GM12891 (cell line): ENCODE results near the gene RIMS4. TPM values are rescaled to one million over a fixed set of nuclear protein-coding genes. Genes with fewer than 3 reads are reported as not detected.

ENCODE experiments used
- DNase-seq: peaks from one replicate; pipeline ENCODE4 v3.0.0; 2011; ENCODE audit warnings: low spot score; ENCODE audit not compliant: insufficient read length
- FAIRE-seq: peaks from 2 replicates; lab custom pipeline; 2011; peaks lifted over from hg19 to GRCh38; lab: Jason Lieb, UNC
- PAX5 ChIP-seq: IDR thresholded peaks from 2 replicates; pipeline ENCODE4 v1.6.1; 2011; ENCODE audit warnings: low read length, moderate library complexity, mild to moderate bottlenecking; ENCODE audit not compliant: insufficient read depth, severe bottlenecking
- POLR2A ChIP-seq: IDR thresholded peaks from 2 replicates; pipeline ENCODE4 v1.6.1; 2011; ENCODE audit warnings: low read depth, low read length, control low read depth
- POLR2AphosphoS5 ChIP-seq: IDR thresholded peaks from 2 replicates; pipeline ENCODE4 v1.6.1; 2011; ENCODE audit warnings: low read depth, low read length, control low read depth
- POU2F2 ChIP-seq: IDR thresholded peaks from 2 replicates; pipeline ENCODE4 v1.6.1; 2011; ENCODE audit warnings: low read depth, mild to moderate bottlenecking, control low read depth, low read length, moderate library complexity
- SPI1 ChIP-seq: IDR thresholded peaks from 2 replicates; pipeline ENCODE4 v1.6.1; 2011; ENCODE audit warnings: low read depth, low read length, control low read depth
- TAF1 ChIP-seq: IDR thresholded peaks from 2 replicates; pipeline ENCODE4 v1.6.1; 2011; ENCODE audit warnings: low read depth, low read length, control low read depth
- polyA plus RNA-seq: library from polyadenylated mRNA; unstranded; fragments of >200 nt; gene quantifications from one replicate; pipeline ENCODE4 v1.2.1, GENCODE V29; 2012; ENCODE audit warnings: low read depth, missing spikeins, inconsistent platforms; ENCODE audit not compliant: missing spikeins

Gene RIMS4
- polyA plus RNA-seq: not detected

DNA sequence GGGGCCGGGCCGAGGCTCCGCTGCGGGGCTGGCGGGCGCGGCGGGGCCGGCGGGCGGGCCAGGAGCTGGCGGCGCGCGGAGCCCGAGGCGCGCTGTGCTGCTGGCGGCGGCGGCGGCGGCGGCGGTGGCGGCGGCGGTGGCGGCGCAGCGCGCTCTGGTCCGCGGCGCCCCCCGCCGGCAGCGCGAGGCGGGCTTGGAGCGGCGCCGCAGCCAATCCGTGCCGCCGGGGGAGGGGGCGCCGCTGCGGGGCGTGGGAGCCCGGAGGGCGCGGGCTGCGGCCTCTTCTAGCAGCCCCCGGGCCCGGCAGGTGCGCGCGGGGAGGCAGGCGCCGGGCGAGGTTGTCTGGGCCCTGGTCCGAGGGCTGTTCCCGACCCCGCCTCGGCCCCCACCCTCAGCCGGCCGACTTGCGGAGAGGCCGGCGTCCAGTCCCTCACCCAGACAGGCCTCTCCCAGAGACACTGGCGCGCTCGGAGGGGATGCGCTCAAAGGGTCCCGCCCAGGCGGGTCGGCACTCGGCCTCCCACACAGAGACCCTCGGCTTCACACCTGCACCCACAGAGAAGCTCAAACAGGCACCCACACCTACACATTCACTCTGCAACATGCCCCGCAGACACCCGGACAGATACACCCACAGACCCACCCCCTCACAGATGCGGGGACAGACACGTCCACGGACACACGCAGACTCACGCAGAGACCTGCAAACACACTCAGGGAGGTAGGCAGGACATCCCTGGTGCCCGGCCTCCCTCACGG lies at the start of gene RIMS4:
Gene RIMS4 (minus strand): TSS at position 156 of the 759 bp plus-strand sequence. CDS start 275 bp downstream, outside the sequence.
- FAIRE-seq (no peak), DNase-seq (peak; percentile 46)
- TF ChIP-seq POLR2AphosphoS5 (no peak), TAF1 (no peak), POU2F2 (no peak), POLR2A (no peak), PAX5 (no peak), SPI1 (no peak)

DNA sequence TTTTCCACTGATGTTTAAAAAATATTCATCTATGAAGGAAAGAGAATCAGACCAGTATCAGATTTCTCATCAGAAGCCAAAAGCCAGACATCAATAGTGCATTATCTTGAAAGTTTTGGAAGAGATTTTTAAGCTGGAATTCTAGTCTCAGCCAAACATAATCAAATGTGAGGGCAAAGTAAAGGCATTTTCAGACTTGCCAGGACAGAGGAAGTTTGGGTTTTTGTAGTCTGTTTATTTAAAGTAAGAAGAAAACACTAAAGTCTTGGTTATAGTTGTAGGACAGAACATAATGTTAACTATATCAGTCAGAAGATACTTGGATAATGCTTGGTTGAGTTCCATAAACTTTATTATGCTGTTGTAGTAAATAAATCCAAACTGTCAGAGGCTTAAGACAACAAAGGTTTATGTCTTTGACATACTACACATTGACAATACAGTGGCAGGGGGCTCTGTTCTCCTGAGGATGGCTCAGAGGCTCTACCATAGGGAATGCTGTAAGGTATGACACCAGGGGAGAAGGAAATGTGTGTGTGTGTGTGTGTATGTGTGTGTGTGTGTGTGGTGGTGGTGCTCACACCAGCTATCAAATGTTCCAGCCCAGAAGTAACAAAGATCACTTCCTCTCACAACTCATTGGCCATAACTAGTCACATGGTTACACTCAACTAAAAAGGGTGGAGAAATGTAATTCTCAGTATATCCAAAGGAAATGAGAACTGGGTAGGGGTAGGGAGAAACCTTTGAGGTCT lies 48.4 kb upstream of the RIMS4 start:
- DNase-seq (no peak), FAIRE-seq (no peak)
- TF ChIP-seq POU2F2 (no peak), POLR2A (no peak), SPI1 (no peak), TAF1 (no peak), POLR2AphosphoS5 (no peak), PAX5 (no peak)

DNA sequence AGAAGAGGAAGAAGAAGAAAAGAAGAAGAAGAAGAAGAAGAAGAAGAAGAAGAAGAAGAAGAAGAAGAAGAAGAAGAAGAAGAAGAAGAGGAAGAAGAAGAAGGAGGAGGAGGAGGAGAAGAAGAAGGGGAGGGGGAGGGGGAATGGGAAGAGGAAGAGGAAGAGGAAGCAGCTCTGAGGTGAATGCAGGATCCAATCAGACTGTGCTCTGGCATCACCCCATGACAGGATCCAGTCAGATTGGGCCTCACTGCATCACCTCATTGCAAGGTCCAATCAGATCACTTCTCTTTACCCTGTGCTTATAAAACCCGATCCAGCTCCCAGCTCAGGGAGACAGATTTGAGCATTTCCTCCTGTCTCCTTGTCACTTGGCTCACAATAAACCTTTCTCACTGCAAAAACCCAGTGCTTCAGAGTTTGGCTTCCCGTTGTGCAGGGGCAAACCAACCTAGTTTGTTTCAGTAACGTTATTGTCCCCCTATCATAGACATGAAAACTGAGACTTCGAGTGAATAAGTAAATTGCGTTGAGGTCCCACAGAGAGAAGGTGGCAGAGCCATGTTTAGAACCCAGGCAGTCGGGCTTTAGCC lies 46.6 kb upstream of the RIMS4 start:
- TF ChIP-seq POU2F2: no peak
- TF ChIP-seq SPI1: no peak
- TF ChIP-seq POLR2AphosphoS5: no peak
- no peak for TF ChIP-seq TAF1
- TF ChIP-seq POLR2A: no peak
- no peak for DNase-seq
- FAIRE-seq: no peak

DNA sequence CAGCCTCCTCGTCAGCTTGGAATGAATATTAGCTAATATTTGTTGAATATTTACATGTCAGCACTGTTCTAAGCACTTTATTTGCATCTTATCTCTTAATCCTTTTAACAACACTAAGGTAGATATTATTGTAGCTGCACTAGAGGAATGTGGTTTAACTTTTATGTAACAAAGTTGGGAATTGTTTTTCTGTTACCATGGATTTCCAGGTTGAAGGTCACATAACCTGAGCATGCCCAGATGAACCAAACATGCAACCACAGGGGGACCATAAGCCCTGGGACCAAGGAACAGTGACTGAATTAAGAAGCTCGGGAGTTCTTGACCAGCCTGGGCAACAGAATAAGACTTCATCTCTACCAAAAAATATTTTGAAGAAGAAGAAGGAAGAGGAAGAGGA lies 46.1 kb upstream of the RIMS4 start:
- TF ChIP-seq TAF1: no peak
- TF ChIP-seq PAX5: no peak
- no peak for TF ChIP-seq POLR2A
- no peak for TF ChIP-seq POU2F2
- no peak for TF ChIP-seq SPI1
- no peak for TF ChIP-seq POLR2AphosphoS5

DNA sequence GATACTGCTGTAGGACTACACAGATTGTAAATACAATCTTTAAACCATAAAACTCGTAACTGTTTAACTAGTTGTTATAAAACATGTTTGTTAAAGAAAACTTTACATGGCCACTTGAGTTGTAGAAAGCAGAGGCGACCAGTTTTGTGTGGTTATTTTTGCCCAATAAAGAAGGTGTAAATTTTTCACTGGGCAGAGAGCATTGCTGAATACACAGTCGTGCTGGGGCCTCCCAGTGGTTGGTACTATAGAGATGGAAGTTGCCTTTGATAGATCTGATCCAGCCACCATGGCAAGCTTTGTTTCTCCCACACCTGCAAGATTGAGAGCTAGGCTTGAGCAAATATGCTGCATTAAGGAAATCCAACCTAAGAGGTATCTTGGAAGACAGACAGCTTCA lies 41.2 kb upstream of the RIMS4 start:
- no peak for TF ChIP-seq POLR2AphosphoS5
- no peak for TF ChIP-seq POU2F2
- TF ChIP-seq POLR2A: no peak
- TF ChIP-seq PAX5: no peak
- TF ChIP-seq SPI1: no peak
- TF ChIP-seq TAF1: no peak
- no peak for DNase-seq
- FAIRE-seq: no peak

More for the DNA sequence above, 46.1 kb upstream of the RIMS4 start:
- DNase-seq (no peak), FAIRE-seq (no peak)

DNA sequence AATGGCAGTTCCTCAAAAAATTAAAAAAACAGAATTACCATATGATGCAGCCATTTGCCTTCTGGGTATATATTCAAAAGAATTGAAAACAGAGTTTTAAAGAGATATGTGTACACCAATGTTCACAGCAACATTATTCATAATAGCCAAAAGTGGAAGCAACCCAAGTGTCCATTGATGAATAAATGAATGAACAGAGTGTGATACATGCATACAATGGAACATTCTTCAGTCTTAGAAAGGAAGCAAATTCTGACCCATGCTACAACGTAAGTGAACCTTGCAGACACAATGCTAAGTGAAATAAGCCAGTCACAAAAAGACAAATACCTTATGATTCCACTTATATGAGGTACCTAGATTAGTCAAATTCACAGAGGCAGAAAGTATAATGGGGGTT lies 40.5 kb upstream of the RIMS4 start:
- no peak for FAIRE-seq
- TF ChIP-seq SPI1 (no peak), TAF1 (no peak), POLR2AphosphoS5 (no peak), PAX5 (no peak), POLR2A (no peak), POU2F2 (no peak)
- no peak for DNase-seq

DNA sequence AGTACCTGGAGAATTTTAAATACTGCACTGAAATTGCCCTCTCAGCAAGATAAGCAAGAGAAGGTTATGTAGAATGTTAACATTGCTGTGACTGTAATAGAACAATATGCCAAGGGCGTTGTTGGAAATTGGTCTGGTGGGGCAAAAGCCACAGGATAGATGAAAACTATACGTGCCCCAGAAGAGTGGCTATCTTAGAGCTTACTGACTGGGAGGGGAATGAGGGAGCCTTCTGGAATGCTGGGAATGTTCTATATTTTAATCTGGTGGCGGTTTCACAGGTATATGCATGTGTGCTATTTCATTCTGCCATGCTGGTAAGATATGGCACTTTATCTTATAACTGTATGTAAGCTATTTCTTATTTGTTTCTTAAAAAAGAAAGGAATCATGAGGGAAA lies 39.9 kb upstream of the RIMS4 start:
- no peak for DNase-seq
- FAIRE-seq: no peak
- TF ChIP-seq SPI1: no peak
- TF ChIP-seq POLR2A: no peak
- no peak for TF ChIP-seq POU2F2
- TF ChIP-seq POLR2AphosphoS5: no peak
- no peak for TF ChIP-seq PAX5
- no peak for TF ChIP-seq TAF1

DNA sequence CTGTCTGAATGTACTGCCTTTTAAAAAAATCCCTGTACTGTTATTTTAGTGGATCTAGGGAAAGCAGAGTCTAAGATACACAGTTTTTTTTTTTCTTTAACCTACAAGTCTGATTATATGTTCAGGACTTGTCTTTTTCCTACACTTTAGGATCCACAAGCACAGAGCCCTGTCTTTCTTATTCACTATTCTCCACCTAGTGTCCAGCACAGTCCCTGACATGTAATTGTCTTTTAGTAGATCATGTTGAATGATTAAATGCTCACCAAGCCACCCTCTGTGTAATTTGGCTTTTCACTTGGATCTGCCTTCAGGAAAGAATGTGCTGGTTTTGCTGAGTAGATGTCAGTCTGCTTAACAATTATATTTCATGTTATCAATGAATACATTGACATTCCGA lies 39.4 kb upstream of the RIMS4 start:
- no peak for DNase-seq
- TF ChIP-seq POLR2AphosphoS5: no peak
- TF ChIP-seq POLR2A: no peak
- TF ChIP-seq POU2F2: no peak
- no peak for TF ChIP-seq SPI1

DNA sequence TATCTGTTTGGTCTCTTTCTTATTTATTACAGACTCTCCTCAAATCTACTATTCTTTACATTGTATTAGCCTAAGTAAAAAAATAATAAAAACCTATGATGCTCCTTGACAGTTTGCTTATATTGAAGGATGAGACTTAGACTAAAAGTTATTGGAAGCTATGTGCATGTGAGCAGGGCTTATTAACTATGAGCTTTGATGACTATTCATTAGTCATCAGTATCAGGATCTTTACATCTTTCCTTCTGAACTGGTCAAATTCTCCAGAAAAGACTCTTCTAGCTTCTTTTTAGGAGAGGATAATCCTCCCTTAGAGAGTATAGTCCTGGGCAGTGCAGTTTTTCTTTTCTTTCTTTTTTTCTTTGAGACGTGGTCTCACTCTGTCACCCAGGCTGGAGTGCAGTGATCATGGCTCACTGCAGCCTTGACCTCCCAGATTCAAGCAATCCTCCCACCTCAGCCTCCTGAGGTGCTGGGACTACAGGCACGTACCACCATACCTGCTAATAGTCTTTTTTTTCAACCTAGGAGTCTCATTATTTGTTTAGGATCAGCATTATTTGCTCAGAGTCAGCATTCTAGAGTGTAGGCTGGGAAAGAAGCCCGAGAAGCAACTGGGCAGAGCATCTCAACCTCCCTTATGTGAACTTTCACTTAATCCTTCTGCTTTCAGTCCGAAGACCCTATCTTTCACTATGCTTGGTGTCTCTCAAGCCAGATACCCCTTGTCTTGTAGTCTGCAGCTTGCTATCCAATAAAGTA lies 38.1 kb upstream of the RIMS4 start:
- DNase-seq (no peak), FAIRE-seq (no peak)
- no peak for TF ChIP-seq TAF1
- TF ChIP-seq POLR2AphosphoS5: no peak
- TF ChIP-seq POLR2A: no peak
- TF ChIP-seq PAX5: no peak
- TF ChIP-seq POU2F2: no peak
- no peak for TF ChIP-seq SPI1

More for the DNA sequence above, 39.4 kb upstream of the RIMS4 start:
- no peak for FAIRE-seq
